ENCODE data around the gene FOXI1.

The FOXI1 gene

DNA sequence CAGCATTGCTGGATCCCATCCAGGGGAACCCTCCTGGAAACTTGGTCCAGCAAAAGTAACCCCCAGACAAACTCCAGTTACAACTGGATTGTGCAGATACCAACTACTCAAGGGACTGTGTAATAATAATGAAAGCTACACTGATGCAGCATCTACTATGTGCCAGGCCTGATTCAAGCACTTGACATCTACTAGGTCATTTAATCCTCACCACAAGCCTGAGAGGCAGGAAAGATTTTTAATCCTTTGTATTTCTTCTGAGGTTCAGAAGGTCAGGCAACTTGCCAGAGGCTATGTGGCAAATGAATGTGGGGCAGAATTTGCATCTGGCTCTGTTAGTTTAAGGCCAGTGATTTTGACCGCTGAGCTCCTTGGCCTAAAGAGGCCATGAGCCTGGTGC, 29.5 kb upstream of the FOXI1 start:
- Histone ChIP-seq H3K9ac (ENCODE audit: low read length) (no peak overlapping the region), H3F3A (ENCODE audit: insufficient read depth, low read length) (no peaks in the 10 kb centered on the region), H3K9me2 (ENCODE audit: low read depth, low read length) (no peaks in the 10 kb centered on the region), H3K27me3 (ENCODE audit: insufficient read depth, low read length) (no peaks in the 10 kb centered on the region), H3K79me2 (ENCODE audit: insufficient read depth, low read length) (no peaks in the 10 kb centered on the region), H3K4me1 (ENCODE audit: insufficient read depth, low read length, severe bottlenecking) (no peaks in the 10 kb centered on the region), H3K9me3 (ENCODE audit: low read length) (no peaks in the 10 kb centered on the region), H3K4me2 (ENCODE audit: low read length) (no peak overlapping the region), H3K27ac (ENCODE audit: low read depth, low read length, poor library complexity, severe bottlenecking) (no peak overlapping the region), H4K20me1 (ENCODE audit: insufficient read depth, low read length) (no peaks in the 10 kb centered on the region), H3K36me3 (ENCODE audit: insufficient read depth, low read length) (peaks cover 62% of the 10 kb centered on the region), H3K4me3 (ENCODE audit: low read depth, low read length, poor library complexity, severe bottlenecking) (no peak overlapping the region), H2AFZ (ENCODE audit: low read length) (no peak overlapping the region)
- TF ChIP-seq EZH2 (IDR thresholded peaks at IDR 0.05; ENCODE audit: borderline replicate concordance, low read length), result no peak
- TF ChIP-seq, protein P1, sequence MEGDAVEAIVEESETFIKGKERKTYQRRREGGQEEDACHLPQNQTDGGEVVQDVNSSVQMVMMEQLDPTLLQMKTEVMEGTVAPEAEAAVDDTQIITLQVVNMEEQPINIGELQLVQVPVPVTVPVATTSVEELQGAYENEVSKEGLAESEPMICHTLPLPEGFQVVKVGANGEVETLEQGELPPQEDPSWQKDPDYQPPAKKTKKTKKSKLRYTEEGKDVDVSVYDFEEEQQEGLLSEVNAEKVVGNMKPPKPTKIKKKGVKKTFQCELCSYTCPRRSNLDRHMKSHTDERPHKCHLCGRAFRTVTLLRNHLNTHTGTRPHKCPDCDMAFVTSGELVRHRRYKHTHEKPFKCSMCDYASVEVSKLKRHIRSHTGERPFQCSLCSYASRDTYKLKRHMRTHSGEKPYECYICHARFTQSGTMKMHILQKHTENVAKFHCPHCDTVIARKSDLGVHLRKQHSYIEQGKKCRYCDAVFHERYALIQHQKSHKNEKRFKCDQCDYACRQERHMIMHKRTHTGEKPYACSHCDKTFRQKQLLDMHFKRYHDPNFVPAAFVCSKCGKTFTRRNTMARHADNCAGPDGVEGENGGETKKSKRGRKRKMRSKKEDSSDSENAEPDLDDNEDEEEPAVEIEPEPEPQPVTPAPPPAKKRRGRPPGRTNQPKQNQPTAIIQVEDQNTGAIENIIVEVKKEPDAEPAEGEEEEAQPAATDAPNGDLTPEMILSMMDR (IDR thresholded peaks at IDR 0.05; ENCODE audit: low read length), result no peak

DNA sequence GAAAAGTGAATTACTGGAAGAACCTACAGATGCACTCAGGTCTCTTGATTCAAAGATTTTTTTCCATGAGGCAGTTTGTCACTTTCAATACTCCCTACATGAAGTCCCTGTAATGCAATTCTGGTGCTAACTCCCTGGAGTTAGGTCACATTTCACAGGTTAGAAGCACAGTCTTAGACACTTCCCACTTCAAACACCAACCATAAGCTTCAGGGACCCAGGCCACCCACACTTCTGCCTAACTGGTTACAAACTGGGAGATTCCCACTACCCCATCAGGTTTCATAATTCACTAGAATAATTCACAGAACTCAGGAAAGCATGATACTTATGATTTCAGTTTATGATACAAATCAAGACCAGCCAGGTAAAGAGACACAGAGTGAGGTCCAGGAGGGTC, 29.0 kb upstream of the FOXI1 start:
- H3K36me3 ChIP-seq (ENCODE audit: insufficient read depth, low read length), result peaks cover 63% of the 10 kb centered on the region
- H3K79me2 ChIP-seq (ENCODE audit: insufficient read depth, low read length), result no peaks in the 10 kb centered on the region
- H4K20me1 ChIP-seq (ENCODE audit: insufficient read depth, low read length), result no peaks in the 10 kb centered on the region
- no peak overlapping the region for H3K4me2 ChIP-seq (ENCODE audit: low read length)
- no peak overlapping the region for H2AFZ ChIP-seq (ENCODE audit: low read length)
- H3K9me2 ChIP-seq (ENCODE audit: low read depth, low read length), result no peaks in the 10 kb centered on the region
- H3K27ac ChIP-seq (ENCODE audit: low read depth, low read length, poor library complexity, severe bottlenecking), result no peak overlapping the region
- no peaks in the 10 kb centered on the region for H3F3A ChIP-seq (ENCODE audit: insufficient read depth, low read length)
- no peak overlapping the region for H3K4me3 ChIP-seq (ENCODE audit: low read depth, low read length, poor library complexity, severe bottlenecking)
- no peaks in the 10 kb centered on the region for H3K9me3 ChIP-seq (ENCODE audit: low read length)
- H3K4me1 ChIP-seq (ENCODE audit: insufficient read depth, low read length, severe bottlenecking), result no peaks in the 10 kb centered on the region
- no peak overlapping the region for H3K9ac ChIP-seq (ENCODE audit: low read length)
- TF ChIP-seq EZH2 (IDR thresholded peaks at IDR 0.05; ENCODE audit: borderline replicate concordance, low read length), result no peak
- TF ChIP-seq, protein P1 (IDR thresholded peaks at IDR 0.05; ENCODE audit: low read length), result no peak
- no peaks in the 10 kb centered on the region for H3K27me3 ChIP-seq (ENCODE audit: insufficient read depth, low read length)

DNA sequence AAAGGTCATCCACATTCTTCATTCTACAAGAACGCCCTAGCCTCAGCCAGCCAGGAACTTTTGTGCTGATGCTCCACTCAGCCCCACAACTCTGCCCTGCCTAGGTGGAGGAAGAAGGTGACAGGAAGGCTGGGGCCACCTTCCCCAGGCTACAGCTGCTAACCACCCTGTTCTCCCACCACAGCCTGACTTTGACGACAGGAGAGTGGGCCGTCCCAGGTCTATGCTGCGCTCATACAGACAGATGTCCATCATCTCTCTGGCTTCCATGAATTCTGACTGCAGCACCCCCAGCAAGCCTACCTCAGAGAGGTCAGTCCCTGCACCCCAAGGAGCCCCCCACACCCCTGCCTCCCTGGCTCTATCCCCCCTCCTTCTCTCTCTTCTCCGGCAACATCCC, 28.2 kb upstream of the FOXI1 start:
- Histone ChIP-seq H3K27me3 (ENCODE audit: insufficient read depth, low read length) (no peaks in the 10 kb centered on the region), H3K4me2 (ENCODE audit: low read length) (no peak overlapping the region), H3K9ac (ENCODE audit: low read length) (no peak overlapping the region), H3K4me1 (ENCODE audit: insufficient read depth, low read length, severe bottlenecking) (no peaks in the 10 kb centered on the region), H3K27ac (ENCODE audit: low read depth, low read length, poor library complexity, severe bottlenecking) (no peak overlapping the region), H3K79me2 (ENCODE audit: insufficient read depth, low read length) (no peaks in the 10 kb centered on the region), H2AFZ (ENCODE audit: low read length) (no peak overlapping the region), H3F3A (ENCODE audit: insufficient read depth, low read length) (no peaks in the 10 kb centered on the region), H3K36me3 (ENCODE audit: insufficient read depth, low read length) (peaks cover 71% of the 10 kb centered on the region), H3K9me2 (ENCODE audit: low read depth, low read length) (no peaks in the 10 kb centered on the region), H3K9me3 (ENCODE audit: low read length) (no peaks in the 10 kb centered on the region), H3K4me3 (ENCODE audit: low read depth, low read length, poor library complexity, severe bottlenecking) (no peak overlapping the region), H4K20me1 (ENCODE audit: insufficient read depth, low read length) (no peaks in the 10 kb centered on the region)
- TF ChIP-seq, protein P1 (IDR thresholded peaks at IDR 0.05; ENCODE audit: low read length), result no peak
- no peak for TF ChIP-seq EZH2 (IDR thresholded peaks at IDR 0.05; ENCODE audit: borderline replicate concordance, low read length)

Data from OCI-LY1 (cell line).